ENCODE results near the gene CFAP99. TPM values are rescaled to one million over a fixed set of nuclear protein-coding genes. Genes with fewer than 3 reads are reported as not detected.
"Not testable (repeated sequence)": the region's sequence is repeated elsewhere in the genome, so short reads cannot be mapped to it uniquely, and the experiment has no call there.

The CFAP99 gene
- total RNA-seq, 2 donors from 2014 or later = 0.46 to 0.73 TPM

DNA sequence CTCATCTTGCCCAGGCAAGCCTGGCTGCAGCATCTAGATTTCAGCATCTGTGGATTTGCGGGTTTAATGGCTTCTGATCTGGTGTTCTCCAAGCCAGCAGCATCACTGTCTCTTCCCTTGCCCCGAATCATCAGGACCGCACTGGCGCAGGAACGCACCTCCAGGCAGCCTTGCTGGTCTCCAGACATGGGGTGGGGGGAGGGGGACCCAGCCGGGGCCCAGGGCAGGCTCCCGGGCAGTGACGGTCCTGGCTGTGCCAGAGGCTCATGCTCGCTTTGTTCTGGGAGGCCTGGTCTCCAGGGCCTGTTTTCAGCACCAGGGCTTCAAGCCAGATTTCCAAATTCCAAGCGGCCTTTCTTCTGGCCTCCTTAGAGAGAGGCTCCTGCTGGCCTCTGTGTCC is 4.9 kb downstream of the CFAP99 start:
- intact Hi-C loops (cut with DNase I, micrococcal nuclease) = no loop called here
- DNase-seq (no peak), ATAC-seq (no peak)

DNA sequence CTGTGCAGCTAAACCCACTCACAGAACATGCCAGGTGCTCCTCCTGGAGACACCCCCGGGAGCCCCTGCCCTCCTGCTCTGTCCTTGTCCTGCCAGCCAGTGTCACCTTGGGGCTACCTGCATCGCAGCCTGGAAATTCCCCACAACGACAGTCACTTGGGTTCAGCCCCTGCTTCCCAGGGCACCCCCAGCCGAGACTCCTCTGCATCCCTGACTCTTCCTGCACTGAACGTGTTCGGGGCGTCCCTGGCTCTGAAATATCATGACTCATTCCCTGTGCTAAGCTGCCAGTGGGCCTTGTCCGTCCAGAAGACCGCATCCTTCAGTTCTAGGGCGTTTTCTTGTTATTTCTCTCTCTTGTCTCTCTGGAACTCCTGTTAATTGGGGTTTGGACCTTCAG is 5.8 kb downstream of the CFAP99 start:
- DNase-seq (no peak), ATAC-seq (no peak)
- intact Hi-C loops (cut with DNase I, micrococcal nuclease) = no loop called here

- intact Hi-C loops (cut with DNase I, micrococcal nuclease) = no loop called here
- no peak for ATAC-seq
These were observed 6.8 kb downstream of the CFAP99 start for GRCh38 chr4:2425386-2426068.

DNA sequence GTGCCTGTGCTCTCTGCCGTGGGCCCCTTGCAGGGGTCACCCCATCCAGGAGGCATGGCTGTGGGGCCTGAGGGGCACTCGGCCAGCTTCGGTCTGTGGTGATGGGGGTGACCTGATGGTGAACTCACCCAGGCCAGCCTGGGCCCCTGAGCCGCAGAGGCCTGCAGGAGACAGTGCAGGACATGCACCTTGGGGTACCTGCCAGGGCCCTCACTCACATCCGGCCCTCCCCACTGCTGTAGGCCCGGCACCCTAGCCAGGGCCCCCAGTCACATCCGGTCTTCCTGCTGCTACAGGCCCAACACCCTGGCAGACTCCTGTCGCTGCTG is 7.3 kb downstream of the CFAP99 start:
- ATAC-seq = no peak
- DNase-seq = no peak
- intact Hi-C loops (cut with DNase I, micrococcal nuclease) = no loop called here

More at GRCh38 chr4:2425386-2426068, 6.8 kb downstream of the CFAP99 start:
- DNase-seq = no peak

DNA sequence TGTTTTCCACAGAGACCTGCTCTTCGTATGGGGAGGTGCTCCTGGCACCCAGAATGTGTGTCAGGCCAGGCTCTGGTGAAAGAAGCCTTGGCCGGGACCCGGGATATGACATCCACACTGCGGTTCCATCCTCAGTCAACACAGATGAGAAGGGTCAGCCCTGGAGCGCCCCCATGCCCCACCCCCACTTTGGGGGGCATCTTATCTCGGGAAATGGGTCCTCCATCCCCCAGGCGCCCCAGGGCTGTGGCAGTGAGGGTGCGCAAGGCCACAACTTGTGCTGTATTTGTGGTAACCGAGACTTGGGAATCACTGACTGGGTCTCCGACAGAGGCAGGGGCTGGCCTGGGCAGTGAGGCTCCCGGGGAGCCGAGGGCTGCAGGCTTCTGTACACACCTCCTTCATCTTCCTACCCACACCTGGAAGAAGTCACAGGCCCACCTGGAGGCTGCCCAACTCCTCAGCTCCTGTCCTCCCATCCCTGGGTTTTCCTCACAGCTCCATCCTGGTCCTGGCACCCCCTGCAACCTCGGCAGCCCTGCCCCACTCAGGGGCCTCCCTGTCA is 8.0 kb downstream of the CFAP99 start:
- DNase-seq = no peak
- intact Hi-C loops (cut with DNase I, micrococcal nuclease) = no loop called here

GRCh38 chr4:2427383-2428334 is 8.9 kb downstream of the CFAP99 start:
- no peak for DNase-seq
- intact Hi-C loops (cut with DNase I, micrococcal nuclease) = no loop called here
- ATAC-seq = no peak

More for the DNA sequence above, 8.0 kb downstream of the CFAP99 start:
- ATAC-seq = no peak

GRCh38 chr4:2428496-2429213 is 9.9 kb downstream of the CFAP99 start:
- no peak for ATAC-seq
- intact Hi-C loops (cut with DNase I, micrococcal nuclease) = no loop called here
- no peak for DNase-seq

DNA sequence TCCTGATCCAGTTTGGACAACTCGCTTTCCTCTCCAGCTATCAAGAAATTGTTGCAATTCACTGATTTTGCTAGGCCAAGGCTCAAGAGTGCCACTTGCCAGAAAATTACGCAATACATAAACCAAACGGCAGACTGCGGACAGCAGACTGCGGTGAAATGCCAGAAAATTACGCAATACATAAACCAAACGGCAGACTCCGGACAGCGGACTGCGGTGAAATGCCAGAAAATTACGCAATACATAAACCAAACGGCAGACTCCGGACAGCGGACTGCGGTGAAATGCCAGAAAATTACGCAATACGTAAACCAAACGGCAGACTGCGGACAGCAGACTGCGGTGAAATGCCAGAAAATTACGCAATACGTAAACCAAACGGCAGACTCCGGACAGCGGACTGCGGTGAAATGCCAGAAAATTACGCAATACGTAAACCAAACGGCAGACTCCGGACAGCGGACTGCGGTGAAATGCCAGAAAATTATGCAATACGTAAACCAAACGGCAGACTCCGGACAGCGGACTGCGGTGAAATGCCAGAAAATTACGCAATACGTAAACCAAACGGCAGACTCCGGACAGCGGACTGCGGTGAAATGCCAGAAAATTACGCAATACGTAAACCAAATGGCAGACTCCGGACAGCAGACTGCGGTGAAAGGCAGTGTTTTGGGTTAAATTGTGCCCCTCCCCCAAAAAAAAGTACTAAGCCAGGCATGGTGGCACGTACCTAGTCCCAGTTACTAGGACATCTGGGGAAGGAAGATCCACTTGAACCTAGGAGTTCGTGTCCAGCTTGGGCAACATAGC is 11.4 kb downstream of the CFAP99 start:
- ATAC-seq; DNase-seq; intact Hi-C loops (cut with DNase I, micrococcal nuclease): not testable (repeated sequence)

DNA sequence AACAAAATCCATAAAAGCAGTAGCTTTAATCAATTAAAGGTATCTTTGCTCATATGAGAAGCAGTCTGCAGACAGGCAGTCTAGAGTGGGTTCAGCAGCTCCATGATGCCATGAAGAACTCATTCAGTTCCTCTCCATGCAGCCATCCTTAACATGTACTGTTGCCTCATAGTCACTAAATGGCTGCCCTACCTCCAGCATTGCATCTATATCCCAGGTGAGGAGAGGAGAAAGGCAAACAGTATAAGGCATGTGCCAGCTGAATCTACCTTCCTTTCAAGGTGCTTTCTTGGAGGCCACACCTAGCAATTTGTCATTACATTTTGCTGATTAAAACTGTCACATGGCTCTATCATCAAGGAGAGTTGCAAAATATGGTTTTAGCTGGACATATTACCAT is 13.2 kb downstream of the CFAP99 start:
- DNase-seq (no peak), ATAC-seq (no peak)

GRCh38 chr4:2432991-2433530 is 14.3 kb downstream of the CFAP99 start:
- intact Hi-C loops (cut with DNase I, micrococcal nuclease) = no loop called here
- no peak for DNase-seq
- ATAC-seq = no peak

More for the DNA sequence above, 13.2 kb downstream of the CFAP99 start:
- intact Hi-C loops (cut with DNase I, micrococcal nuclease) = no loop called here

GRCh38 chr4:2433609-2434350 is 15.0 kb downstream of the CFAP99 start:
- no peak for ATAC-seq
- intact Hi-C loops (cut with DNase I, micrococcal nuclease) = no loop called here

DNA sequence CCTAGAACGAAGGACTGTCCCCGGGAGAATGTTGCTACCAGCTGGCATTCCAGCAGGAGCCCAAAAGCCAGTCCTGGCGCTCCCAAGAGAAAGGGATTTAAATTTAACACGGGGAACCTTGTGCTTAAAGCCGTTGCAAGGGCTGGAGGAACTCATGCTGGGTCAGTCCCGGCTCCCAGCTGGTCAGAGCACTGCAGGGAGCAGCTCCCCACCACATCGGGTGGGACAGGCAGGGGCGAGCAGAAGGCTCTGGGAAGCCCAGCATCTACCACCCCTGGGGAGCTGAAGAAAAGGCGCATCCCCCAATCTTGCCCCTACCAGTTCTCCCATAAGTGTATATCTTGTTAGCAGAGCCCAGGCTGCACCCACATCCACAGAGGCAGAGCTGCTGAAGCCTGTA is 15.7 kb downstream of the CFAP99 start:
- intact Hi-C loops (cut with DNase I, micrococcal nuclease) = no loop called here
- no peak for DNase-seq
- no peak for ATAC-seq

More at GRCh38 chr4:2433609-2434350, 15.0 kb downstream of the CFAP99 start:
- no peak for DNase-seq

- intact Hi-C loops (cut with DNase I, micrococcal nuclease) = no loop called here
- DNase-seq = no peak
These were observed 17.5 kb downstream of the CFAP99 start for GRCh38 chr4:2436301-2436700.

DNA sequence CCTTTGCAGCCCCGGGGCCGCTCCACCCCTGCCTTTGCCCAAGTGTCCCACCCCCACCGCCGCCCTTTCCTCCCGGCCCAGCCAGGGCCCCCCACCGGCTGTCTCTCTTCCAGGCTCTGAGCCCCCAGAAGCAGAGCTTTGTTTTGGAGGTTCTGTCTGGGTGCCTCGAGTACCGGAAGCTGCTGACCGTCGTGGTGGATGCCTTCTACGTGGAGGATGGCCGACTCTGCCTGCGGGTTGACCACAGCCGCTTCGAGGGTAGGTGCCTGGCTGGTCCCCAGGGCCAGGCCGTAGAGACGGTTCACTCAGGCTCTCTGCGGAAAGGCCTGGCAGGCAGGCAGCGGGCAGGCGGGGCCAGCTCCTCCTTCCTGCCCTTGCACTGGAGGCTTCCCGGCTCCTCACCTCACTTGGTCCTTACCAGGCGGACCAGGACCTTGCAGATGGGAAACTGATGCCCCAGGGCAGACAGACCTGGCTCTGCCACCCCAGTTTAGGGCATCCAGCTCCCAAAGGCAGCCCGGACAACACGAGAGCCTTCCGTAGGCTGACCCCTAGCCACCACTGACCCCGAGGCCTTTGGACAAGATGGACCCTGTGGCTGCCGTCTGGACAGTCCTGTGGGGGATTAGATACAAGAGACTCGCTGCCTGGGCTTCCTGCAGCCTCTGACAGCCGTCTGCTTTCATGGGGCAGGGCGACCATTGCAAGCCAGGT is 18.2 kb downstream of the CFAP99 start:
- DNase-seq (no peak), ATAC-seq (no peak)
- intact Hi-C loops (cut with DNase I, micrococcal nuclease) = no loop called here

More at GRCh38 chr4:2436301-2436700, 17.5 kb downstream of the CFAP99 start:
- peak; percentile 89 for ATAC-seq

- intact Hi-C loops (cut with DNase I, micrococcal nuclease) = no loop called here
- DNase-seq = no peak
- no peak for ATAC-seq
These were observed 18.9 kb downstream of the CFAP99 start for GRCh38 chr4:2437475-2438215.

Data from left colon (tissue), 2 donors.